Dermis blood vessel endothelial cell (primary cell): Measurements from ENCODE around the gene RNASEH2A. TPM values are rescaled to one million over a fixed set of nuclear protein-coding genes. Genes with fewer than 3 reads are reported as not detected.

Source experiments
- total RNA-seq: library from RNA; depleted of rRNA; stranded (reverse); fragments of >200 nt; gene quantifications from 2 replicates; pipeline ENCODE4 v1.2.3, GENCODE V29; 2014

The RNASEH2A gene
- total RNA-seq, 1 donor from 2014 or later: 19.6 TPM

Other genes starting within 250 kb of the RNASEH2A start
- gene ZNF490, start 195.8 kb upstream of the RNASEH2A start, total RNA-seq: 10.2 and 13.1 TPM in 2 replicates
- 17.9 and 21.3 TPM in 2 replicates for gene ZNF791, start 195.7 kb upstream of the RNASEH2A start, total RNA-seq
- gene MAN2B1, start 139.8 kb upstream of the RNASEH2A start, total RNA-seq: 59.7 and 66.4 TPM in 2 replicates
- 6.3 and 8.3 TPM in 2 replicates for gene WDR83, start 139.8 kb upstream of the RNASEH2A start, total RNA-seq
- gene DHPS, start 124.7 kb upstream of the RNASEH2A start, total RNA-seq: 52.9 and 53.0 TPM in 2 replicates
- not detected in 2 replicates for gene GNG14, start 118.6 kb upstream of the RNASEH2A start, total RNA-seq
- 5.8 and 8.0 TPM in 2 replicates for gene FBXW9, start 110.0 kb upstream of the RNASEH2A start, total RNA-seq
- gene TNPO2, start 82.7 kb upstream of the RNASEH2A start, total RNA-seq: 25.7 and 31.4 TPM in 2 replicates
- gene TRIR, start 71.9 kb upstream of the RNASEH2A start, total RNA-seq: 106 and 139 TPM in 2 replicates
- gene GET3, start 69.1 kb upstream of the RNASEH2A start, total RNA-seq: 66.9 and 78.6 TPM in 2 replicates
- gene BEST2, start 54.8 kb upstream of the RNASEH2A start, total RNA-seq: not detected in 2 replicates
- gene HOOK2, start 31.0 kb upstream of the RNASEH2A start, total RNA-seq: 12.1 and 14.8 TPM in 2 replicates
- gene JUNB, start 15.1 kb upstream of the RNASEH2A start, total RNA-seq: 61.1 and 151 TPM in 2 replicates
- 214 and 278 TPM in 2 replicates for gene PRDX2, start 4.8 kb upstream of the RNASEH2A start, total RNA-seq
- 0.23 TPM in 1 of 2 replicates, not detected in the other for gene THSD8, start 4.5 kb upstream of the RNASEH2A start, total RNA-seq
- gene RTBDN, start 28.0 kb downstream of the RNASEH2A start, total RNA-seq: not detected in 2 replicates
- 0.17 and 0.51 TPM in 2 replicates for gene MAST1, start 31.9 kb downstream of the RNASEH2A start, total RNA-seq
- gene DNASE2, start 74.9 kb downstream of the RNASEH2A start, total RNA-seq: 23.3 and 31.3 TPM in 2 replicates
- gene KLF1, start 80.6 kb downstream of the RNASEH2A start, total RNA-seq: 0.17 TPM in 1 of 2 replicates, not detected in the other
- 31.5 and 42.4 TPM in 2 replicates for gene GCDH, start 84.6 kb downstream of the RNASEH2A start, total RNA-seq
- 0.17 and 0.33 TPM in 2 replicates for gene SYCE2, start 112.7 kb downstream of the RNASEH2A start, total RNA-seq
- 47.5 and 83.9 TPM in 2 replicates for gene FARSA, start 127.1 kb downstream of the RNASEH2A start, total RNA-seq
- gene CALR, start 132.0 kb downstream of the RNASEH2A start, total RNA-seq: 1,244 and 1,415 TPM in 2 replicates
- gene RAD23A, start 139.3 kb downstream of the RNASEH2A start, total RNA-seq: 52.9 and 98.1 TPM in 2 replicates
- 19.5 and 20.6 TPM in 2 replicates for gene GADD45GIP1, start 150.6 kb downstream of the RNASEH2A start, total RNA-seq
- 0.09 and 0.17 TPM in 2 replicates for gene DAND5, start 163.0 kb downstream of the RNASEH2A start, total RNA-seq
- gene NFIX, start 188.9 kb downstream of the RNASEH2A start, total RNA-seq: 12.6 and 23.7 TPM in 2 replicates